ENCODE results near the gene NCDN.

- TF ChIP-seq POLR2A (IDR thresholded peaks at IDR 0.05; ENCODE audit: low read depth, low read length) (no peak), EZH2 (IDR thresholded peaks at IDR 0.05; ENCODE audit: borderline replicate concordance, low read depth, low read length, severe bottlenecking) (no peak)
- TF ChIP-seq, protein P1, sequence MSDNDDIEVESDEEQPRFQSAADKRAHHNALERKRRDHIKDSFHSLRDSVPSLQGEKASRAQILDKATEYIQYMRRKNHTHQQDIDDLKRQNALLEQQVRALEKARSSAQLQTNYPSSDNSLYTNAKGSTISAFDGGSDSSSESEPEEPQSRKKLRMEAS (IDR thresholded peaks at IDR 0.05; ENCODE audit: insufficient read depth, insufficient read length), result no peak
Observed at GRCh38 chr1:35536556-35537162, 20.9 kb upstream of the NCDN start.
